Spleen (tissue), 7 donors: ENCODE results near the gene CFAP45.

Experiments used
- CTCF ChIP-seq, 11 experiments: fragments of 200-600 bp in 7 of 11; fragments of 450-650 bp in 4 of 11; sonication (generic) in 4 of 11; IDR thresholded peaks in 8 of 11; conservative IDR thresholded peaks in 3 of 11; 1 replicate in 7 of 11; 2 replicates in 4 of 11; pipeline versions ENCODE4 v1.4.0 to v1.8.0; 2016 to 2021; ENCODE audit warnings: antibody characterized with exemption in 11 of 11, inconsistent platforms in 4 of 11, mild to moderate bottlenecking in 1 of 11
- POLR2A ChIP-seq, 3 donors: fragments of 450-650 bp; IDR thresholded peaks; one replicate each; pipeline ENCODE4 v1.5.1; 2017; ENCODE audit warnings: antibody characterized with exemption in 3 of 3, mild to moderate bottlenecking in 1 of 3
- POLR2AphosphoS5 ChIP-seq, 3 donors: sonication (generic); formaldehyde crosslinking; IDR thresholded peaks; one replicate each; pipeline ENCODE4 v1.5.1; 2017; ENCODE audit warnings: antibody characterized with exemption in 3 of 3
- donor health status: DM: no; HTN: no; CAD: no; lungs with moderate emphysema.
- donor health status: DM: no; HTN: no; CAD: no.
- donor health status: DM: no; HTN: no; CAD: no.

- TF ChIP-seq CTCF (IDR thresholded peaks at IDR 0.05 in 8 of 11, conservative IDR thresholded peaks at IDR 0.05 in 3 of 11) = no peak
- TF ChIP-seq POLR2A (IDR thresholded peaks at IDR 0.05) = no peak
- TF ChIP-seq POLR2AphosphoS5 (IDR thresholded peaks at IDR 0.05) = no peak
Measured at GRCh38 chr1:159870704-159871103, 29.3 kb downstream of the CFAP45 start.
